ENCODE data around the gene PDE6D. TPM values are rescaled to one million over a fixed set of nuclear protein-coding genes. Genes with fewer than 3 reads are reported as not detected.
"Not testable (repeated sequence)": the region's sequence is repeated elsewhere in the genome, so short reads cannot be mapped to it uniquely, and the experiment has no call there.

Gene PDE6D
- total RNA-seq, 1 experiment from 2014 or later: 43.8 TPM

DNA sequence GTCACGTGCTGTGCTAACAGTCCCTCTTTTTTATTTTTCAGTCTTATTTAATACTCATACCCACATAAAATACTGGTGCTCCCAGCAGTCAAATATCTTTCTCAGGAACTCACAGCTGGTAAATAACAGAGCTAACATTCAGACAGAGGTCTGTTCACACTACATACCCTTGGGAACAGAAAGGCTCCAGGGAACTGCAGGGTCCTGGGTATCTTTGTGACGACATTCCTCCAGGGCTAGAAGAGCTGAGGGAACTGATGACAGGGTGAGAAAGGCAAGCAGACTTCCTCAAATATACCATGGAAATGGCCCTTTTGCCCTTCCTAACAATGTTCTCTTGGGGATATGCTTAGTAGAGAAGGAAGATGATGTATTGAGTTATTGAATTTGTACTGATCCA is 19.3 kb downstream of the PDE6D start:
- CTCF ChIA-PET: interaction anchor here (1.1 kb wide), 1 partner anchor 34 kb away, joined by 3 read pairs; no protein-coding TSS in a partner anchor
- DNase-seq: no peak
- H2AFZ ChIP-seq (ENCODE audit: low read length): no peak overlapping the region
- H3K4me3 ChIP-seq (ENCODE audit: low read length): no peak overlapping the region
- no peaks in the 10 kb centered on the region for H3K9me2 ChIP-seq (replicated peaks; ENCODE audit: low read length)
- H3K9me3 ChIP-seq (ENCODE audit: low read length): no peaks in the 10 kb centered on the region
- H3K4me2 ChIP-seq (ENCODE audit: low read length): no peak overlapping the region
- H3K79me2 ChIP-seq (ENCODE audit: low read length): no peaks in the 10 kb centered on the region
- H3K27ac ChIP-seq (ENCODE audit: low read length): no peak overlapping the region
- H3K9ac ChIP-seq (ENCODE audit: low read length): no peak overlapping the region
- POLR2A ChIA-PET (ENCODE audit: unreplicated experiment): no interaction called here
- H3K27me3 ChIP-seq (ENCODE audit: low read length): no peaks in the 10 kb centered on the region
- no peaks in the 10 kb centered on the region for H3K36me3 ChIP-seq (ENCODE audit: low read depth, low read length)
- intact Hi-C loops (cut with micrococcal nuclease): no loop called here
- no peaks in the 10 kb centered on the region for H3K4me1 ChIP-seq (ENCODE audit: insufficient read depth, low read length)
- no TSS peak for BruUV-seq (replicated peaks)
- H3F3A ChIP-seq (ENCODE audit: low read length, unreplicated experiment): no peaks in the 10 kb centered on the region
- ATAC-seq: no peak
- H4K20me1 ChIP-seq (ENCODE audit: low read length): no peaks in the 10 kb centered on the region; the same call in 1 of the 2 replicates
- TF ChIP-seq EZH2phosphoT487 (IDR thresholded peaks at IDR 0.05; ENCODE audit: borderline replicate concordance, low read length) (no peak), CTCF (conservative IDR thresholded peaks at IDR 0.05; ENCODE audit: low read depth, low read length) (no peak), EZH2 (IDR thresholded peaks at IDR 0.05; ENCODE audit: low read length, unreplicated experiment) (no peak)

- H3K27me3 ChIP-seq (ENCODE audit: low read length): no peaks in the 10 kb centered on the region
- ATAC-seq (no peak), DNase-seq (no peak)
- H3K4me3 ChIP-seq (ENCODE audit: low read length): no peak overlapping the region
- H3K9me3 ChIP-seq (ENCODE audit: low read length): no peaks in the 10 kb centered on the region
- no peaks in the 10 kb centered on the region for H3K4me1 ChIP-seq (ENCODE audit: insufficient read depth, low read length)
- no peak overlapping the region for H3K9ac ChIP-seq (ENCODE audit: low read length)
- no peak for TF ChIP-seq CTCF (conservative IDR thresholded peaks at IDR 0.05; ENCODE audit: low read depth, low read length)
- no peak for TF ChIP-seq EZH2 (IDR thresholded peaks at IDR 0.05; ENCODE audit: low read length, unreplicated experiment)
- TF ChIP-seq EZH2phosphoT487 (IDR thresholded peaks at IDR 0.05; ENCODE audit: borderline replicate concordance, low read length): no peak
- no peak overlapping the region for H2AFZ ChIP-seq (ENCODE audit: low read length)
- ChIA-PET CTCF (interaction anchor here (0.5 kb wide), 1 partner anchor 38 kb away, joined by 3 read pairs; no protein-coding TSS in a partner anchor), POLR2A (ENCODE audit: unreplicated experiment) (no interaction called here)
- no peaks in the 10 kb centered on the region for H4K20me1 ChIP-seq (ENCODE audit: low read length)
- H3K79me2 ChIP-seq (ENCODE audit: low read length): no peaks in the 10 kb centered on the region
- H3K36me3 ChIP-seq (ENCODE audit: low read depth, low read length): no peaks in the 10 kb centered on the region
- H3F3A ChIP-seq (ENCODE audit: low read length, unreplicated experiment): no peaks in the 10 kb centered on the region
- intact Hi-C loops (cut with micrococcal nuclease): no loop called here
- no peaks in the 10 kb centered on the region for H3K9me2 ChIP-seq (replicated peaks; ENCODE audit: low read length)
- no peak overlapping the region for H3K27ac ChIP-seq (ENCODE audit: low read length)
- BruUV-seq (replicated peaks): no TSS peak
- H3K4me2 ChIP-seq (ENCODE audit: low read length): no peak overlapping the region
Measured at GRCh38 chr2:231752061-231752460, 29.0 kb downstream of the PDE6D start.

DNA sequence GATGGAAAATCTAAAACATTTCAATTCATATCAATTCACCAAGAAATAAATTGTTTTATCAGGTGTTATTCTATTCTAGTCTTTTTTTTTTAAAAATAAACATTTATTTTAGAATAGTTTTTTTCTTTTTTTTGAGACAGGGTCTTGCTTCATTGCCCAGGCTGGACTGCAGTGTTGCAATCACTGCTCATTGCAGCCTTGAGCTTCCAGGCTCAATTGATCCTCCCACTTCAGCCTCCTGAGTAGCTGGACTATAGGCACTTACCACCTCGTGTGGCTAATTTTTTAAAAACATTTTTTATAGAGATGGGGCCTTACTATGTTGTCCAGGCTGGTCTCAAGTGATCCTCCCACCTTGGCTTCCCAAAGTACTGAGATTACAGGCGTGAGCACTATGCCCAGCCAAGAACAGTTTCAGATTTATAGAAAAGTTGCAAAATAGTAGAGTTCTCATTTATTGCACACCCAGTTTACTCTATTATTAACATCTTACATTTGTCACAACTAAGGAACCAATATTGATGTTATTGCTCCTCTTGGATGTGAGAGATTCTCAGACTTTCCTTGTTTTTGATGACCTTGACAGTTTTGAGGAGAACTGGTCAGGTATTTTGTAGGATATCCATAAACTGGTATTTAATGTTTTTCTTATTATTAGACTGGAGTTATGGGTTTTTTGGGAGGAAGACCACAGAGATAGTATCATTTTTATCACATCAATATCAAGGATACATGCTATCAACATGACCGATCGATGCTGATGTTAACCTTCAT is 29.9 kb downstream of the PDE6D start:
- ATAC-seq (no peak), DNase-seq (no peak)
- BruUV-seq (replicated peaks): no TSS peak
- H3K79me2 ChIP-seq (ENCODE audit: low read length): no peaks in the 10 kb centered on the region
- TF ChIP-seq EZH2 (IDR thresholded peaks at IDR 0.05; ENCODE audit: low read length, unreplicated experiment) (no peak), EZH2phosphoT487 (IDR thresholded peaks at IDR 0.05; ENCODE audit: borderline replicate concordance, low read length) (no peak), CTCF (conservative IDR thresholded peaks at IDR 0.05; ENCODE audit: low read depth, low read length) (no peak)
- no peaks in the 10 kb centered on the region for H3K4me1 ChIP-seq (ENCODE audit: insufficient read depth, low read length)
- POLR2A ChIA-PET (ENCODE audit: unreplicated experiment): no interaction called here
- no peak overlapping the region for H3K4me2 ChIP-seq (ENCODE audit: low read length)
- intact Hi-C loops (cut with micrococcal nuclease): no loop called here
- no peak overlapping the region for H3K4me3 ChIP-seq (ENCODE audit: low read length)
- no peaks in the 10 kb centered on the region for H3K27me3 ChIP-seq (ENCODE audit: low read length)
- no peak overlapping the region for H3K9ac ChIP-seq (ENCODE audit: low read length)
- H3K27ac ChIP-seq (ENCODE audit: low read length): no peak overlapping the region
- H3K36me3 ChIP-seq (ENCODE audit: low read depth, low read length): no peaks in the 10 kb centered on the region
- no peaks in the 10 kb centered on the region for H4K20me1 ChIP-seq (ENCODE audit: low read length)
- H2AFZ ChIP-seq (ENCODE audit: low read length): no peak overlapping the region
- CTCF ChIA-PET: no interaction called here
- H3K9me3 ChIP-seq (ENCODE audit: low read length): no peaks in the 10 kb centered on the region
- no peaks in the 10 kb centered on the region for H3K9me2 ChIP-seq (replicated peaks; ENCODE audit: low read length)
- no peaks in the 10 kb centered on the region for H3F3A ChIP-seq (ENCODE audit: low read length, unreplicated experiment)

- H3K4me1 ChIP-seq (ENCODE audit: insufficient read depth, low read length); H3K4me3 ChIP-seq (ENCODE audit: low read length); CTCF ChIA-PET; DNase-seq; intact Hi-C loops (cut with micrococcal nuclease); H3K9me2 ChIP-seq (replicated peaks; ENCODE audit: low read length); H2AFZ ChIP-seq (ENCODE audit: low read length); H3K27me3 ChIP-seq (ENCODE audit: low read length); H3F3A ChIP-seq (ENCODE audit: low read length, unreplicated experiment); H4K20me1 ChIP-seq (ENCODE audit: low read length); H3K27ac ChIP-seq (ENCODE audit: low read length); BruUV-seq (replicated peaks); H3K79me2 ChIP-seq (ENCODE audit: low read length); ATAC-seq; H3K9me3 ChIP-seq (ENCODE audit: low read length); H3K4me2 ChIP-seq (ENCODE audit: low read length); H3K36me3 ChIP-seq (ENCODE audit: low read depth, low read length); POLR2A ChIA-PET (ENCODE audit: unreplicated experiment); H3K9ac ChIP-seq (ENCODE audit: low read length): not testable (repeated sequence)
Measured at GRCh38 chr2:231749016-231749415, 32.1 kb downstream of the PDE6D start.

Data from PC-3 (cell line).